IMR-90 (cell line): ENCODE measurements around the gene RALGAPB. TPM values are rescaled to one million over a fixed set of nuclear protein-coding genes. Genes with fewer than 3 reads are reported as not detected.

Experiments
- ATAC-seq: fragments of 200-7000 bp; cut with Tn5 transposase; 2 replicates; pipeline ENCODE4 v1.9.1; 2020; ENCODE audit warnings: low read depth, mild to moderate bottlenecking, moderate library complexity
- BruUV-seq: library from RNA; stranded (reverse); fragments of 400-500 nt; replicated peaks from 2 replicates; lab custom pipeline; 2021; lab: Mats Ljungman, UMichigan
- CTCF ChIA-PET: fragments of 300-600 bp; formaldehyde crosslinking; extraction: SDS; loops from one replicate; lab custom pipeline; 2021; ENCODE audit warnings: antibody characterized with exemption; lab: Yijun Ruan, JAX
- POLR2A ChIA-PET: fragments of 300-600 bp; sonication (Branson Sonifier 250); formaldehyde crosslinking; loops from one replicate; lab custom pipeline; 2022; ENCODE audit warnings: antibody characterized with exemption; ENCODE audit not compliant: unreplicated experiment; lab: Charles Lee
- DNase-seq: peaks from one replicate; pipeline ENCODE4 v3.0.0; 2013
- H2AFZ ChIP-seq: replicated peaks from 2 replicates; pipeline ENCODE3; 2013; ENCODE audit warnings: low read length, mild to moderate bottlenecking; ENCODE audit not compliant: poor library complexity
- H2AK5ac ChIP-seq: 2 replicates; pipeline ENCODE4 v1.6.1; 2013; ENCODE audit warnings: low read depth, low read length, inconsistent platforms
- H2AK9ac ChIP-seq: replicated peaks from 2 replicates; pipeline ENCODE3; 2013; ENCODE audit warnings: mild to moderate bottlenecking, low read depth, low read length, moderate library complexity; ENCODE audit not compliant: poor library complexity
- H2BK120ac ChIP-seq: 2 replicates; pipeline ENCODE4 v1.6.1; 2013; ENCODE audit warnings: low read depth, low read length, inconsistent platforms
- H2BK15ac ChIP-seq: 3 replicates; pipeline ENCODE4 v1.6.1; 2013; ENCODE audit warnings: low read depth, low read length, inconsistent platforms
- H2BK20ac ChIP-seq: 2 replicates; pipeline ENCODE4 v1.6.1; 2013; ENCODE audit warnings: low read depth, mild to moderate bottlenecking, inconsistent platforms, low read length, moderate library complexity
- H2BK5ac ChIP-seq: 2 replicates; pipeline ENCODE4 v1.6.1; 2013; ENCODE audit warnings: mild to moderate bottlenecking, low read depth, low read length, inconsistent platforms; ENCODE audit not compliant: poor library complexity, severe bottlenecking
- H3K14ac ChIP-seq: replicated peaks from 2 replicates; pipeline ENCODE4 v1.6.1; 2013; ENCODE audit warnings: low read depth, low read length, inconsistent platforms
- H3K18ac ChIP-seq: 2 replicates; pipeline ENCODE4 v1.6.1; 2013; ENCODE audit warnings: low read depth, low read length, control low read depth
- H3K23ac ChIP-seq: 2 replicates; pipeline ENCODE4 v1.6.1; 2013; ENCODE audit warnings: low read depth, low read length, inconsistent platforms
- H3K27ac ChIP-seq: 2 replicates; pipeline ENCODE4 v1.5.1; 2013; ENCODE audit warnings: mild to moderate bottlenecking, control low read depth, low read length; ENCODE audit not compliant: insufficient read depth
- H3K27me3 ChIP-seq: 2 replicates; pipeline ENCODE4 v1.6.1; 2013; ENCODE audit warnings: low read length; ENCODE audit not compliant: control insufficient read depth, insufficient read depth
- H3K36me3 ChIP-seq: 2 replicates; pipeline ENCODE4 v1.6.1; 2013; ENCODE audit warnings: low read length, mixed read lengths; ENCODE audit not compliant: control insufficient read depth, insufficient read depth
- H3K4ac ChIP-seq: 2 replicates; pipeline ENCODE4 v1.6.1; 2013; ENCODE audit warnings: low read depth, low read length, inconsistent platforms
- H3K4me1 ChIP-seq: 2 replicates; pipeline ENCODE4 v1.6.1; 2013; ENCODE audit warnings: low read length, mixed read lengths; ENCODE audit not compliant: control insufficient read depth, insufficient read depth
- H3K4me2 ChIP-seq: 2 replicates; pipeline ENCODE4 v1.6.1; 2013; ENCODE audit warnings: low read depth, mild to moderate bottlenecking, control low read depth, low read length, moderate library complexity
- H3K4me3 ChIP-seq: 2 replicates; pipeline ENCODE4 v1.5.1; 2013; ENCODE audit warnings: low read depth, mild to moderate bottlenecking, control low read depth, low read length, moderate library complexity; ENCODE audit not compliant: insufficient read depth
- H3K56ac ChIP-seq: 2 replicates; pipeline ENCODE4 v1.6.1; 2013; ENCODE audit warnings: low read length, inconsistent platforms; ENCODE audit not compliant: insufficient read depth; ENCODE audit errors: extremely low read depth
- H3K79me1 ChIP-seq, 2 experiments: 2 replicates each; pipeline ENCODE4 v1.6.1; 2013; ENCODE audit warnings: low read length in 2 of 2, inconsistent platforms in 1 of 2, low read depth in 1 of 2
- H3K9ac ChIP-seq: 2 replicates; pipeline ENCODE4 v1.6.1; 2013; ENCODE audit warnings: low read depth, low read length, control low read depth
- H3K9me1 ChIP-seq: 2 replicates; pipeline ENCODE4 v1.6.1; 2013; ENCODE audit warnings: low read length, inconsistent platforms; ENCODE audit not compliant: insufficient read depth
- H3K9me3 ChIP-seq: 2 replicates; pipeline ENCODE4 v1.6.1; 2013; ENCODE audit warnings: low read length; ENCODE audit not compliant: control insufficient read depth, insufficient read depth
- H4K20me1 ChIP-seq: 2 replicates; pipeline ENCODE4 v1.6.1; 2013; ENCODE audit warnings: low read length, inconsistent platforms; ENCODE audit not compliant: insufficient read depth
- H4K5ac ChIP-seq: 2 replicates; pipeline ENCODE4 v1.6.1; 2013; ENCODE audit warnings: mild to moderate bottlenecking, low read depth, low read length, control low read depth
- H4K8ac ChIP-seq, 2 experiments: 2 replicates each; pipeline ENCODE4 v1.6.1; 2013; ENCODE audit warnings: low read depth in 2 of 2, low read length in 2 of 2, control low read depth in 1 of 2, inconsistent platforms in 1 of 2
- H4K91ac ChIP-seq: 2 replicates; pipeline ENCODE4 v1.6.1; 2013; ENCODE audit warnings: low read depth, low read length, inconsistent platforms; ENCODE audit not compliant: insufficient read depth
- CHD1 ChIP-seq: IDR thresholded peaks from 2 replicates; pipeline ENCODE4 v1.6.1; 2012; ENCODE audit warnings: low read depth, low read length, improper control_type of control experiment
- MAZ ChIP-seq: IDR thresholded peaks from 2 replicates; pipeline ENCODE4 v1.6.1; 2012; ENCODE audit warnings: low read depth, mild to moderate bottlenecking, low read length, improper control_type of control experiment, moderate library complexity, borderline replicate concordance
- MXI1 ChIP-seq: IDR thresholded peaks from 2 replicates; pipeline ENCODE4 v1.6.1; 2012; ENCODE audit warnings: low read depth, mild to moderate bottlenecking, low read length, moderate library complexity, borderline replicate concordance
- NFE2L2 ChIP-seq: fragments of 150-350 bp; IDR thresholded peaks from 2 replicates; pipeline ENCODE4 v1.6.1; 2016; ENCODE audit warnings: low read depth, mild to moderate bottlenecking, low read length
- RAD21 ChIP-seq: IDR thresholded peaks from 2 replicates; pipeline ENCODE4 v1.6.1; 2012; ENCODE audit warnings: low read length, improper control_type of control experiment
- WGBS, 2 experiments: methylation state at CpG; one replicate each; pipeline versions ENCODE4 v1.1.5 to v1.1.7; 2013; ENCODE audit warnings: missing lambda C conversion rate in 2 of 2; ENCODE audit not compliant: insufficient read length in 1 of 2; ENCODE audit errors: extremely low coverage in 2 of 2; 5-methylcytosine and 5-hydroxymethylcytosine counted together
- dilution Hi-C: fragments of 300-500 bp; cut with HindIII; formaldehyde crosslinking; loops from one replicate; pipeline ENCODE4 v1.14.3; 2018; ENCODE audit warnings: low sequenced_read_pairs; ENCODE audit not compliant: unreplicated experiment
- in situ Hi-C: fragments of 300-500 bp; cut with MboI; formaldehyde crosslinking; loops from 3 replicates; pipeline ENCODE4 v1.14.3; 2019; ENCODE audit warnings: low sequenced_read_pairs, inconsistent platforms, mixed read lengths
- intact Hi-C: fragments of 100-400 bp; cut with micrococcal nuclease; formaldehyde crosslinking; loops from 2 replicates; pipeline ENCODE4 v1.10.0; 2022
- polyA plus RNA-seq, 3 experiments: library from polyadenylated mRNA; depleted of rRNA; stranded (reverse); fragments of >200 nt; gene quantifications; 2 replicates each; pipeline ENCODE4 v1.2.3, GENCODE V29; 2012; ENCODE audit warnings: low replicate concordance in 1 of 3
- total RNA-seq: library from RNA; depleted of rRNA; stranded (reverse); fragments of >200 nt; gene quantifications from 2 replicates; pipeline ENCODE4 v1.2.3, GENCODE V29; 2012
- TF ChIP-seq, protein P1 (sequence below): fragments of 150-350 bp; IDR thresholded peaks from 2 replicates; pipeline ENCODE4 v1.6.1; 2017; ENCODE audit warnings: mild to moderate bottlenecking, antibody characterized with exemption, low read length, low read depth

RALGAPB gene
- total and polyA plus RNA-seq, 2 of the 4 experiments (the other 2 are of a cell fraction) = 12.7 to 30.3 TPM

DNA sequence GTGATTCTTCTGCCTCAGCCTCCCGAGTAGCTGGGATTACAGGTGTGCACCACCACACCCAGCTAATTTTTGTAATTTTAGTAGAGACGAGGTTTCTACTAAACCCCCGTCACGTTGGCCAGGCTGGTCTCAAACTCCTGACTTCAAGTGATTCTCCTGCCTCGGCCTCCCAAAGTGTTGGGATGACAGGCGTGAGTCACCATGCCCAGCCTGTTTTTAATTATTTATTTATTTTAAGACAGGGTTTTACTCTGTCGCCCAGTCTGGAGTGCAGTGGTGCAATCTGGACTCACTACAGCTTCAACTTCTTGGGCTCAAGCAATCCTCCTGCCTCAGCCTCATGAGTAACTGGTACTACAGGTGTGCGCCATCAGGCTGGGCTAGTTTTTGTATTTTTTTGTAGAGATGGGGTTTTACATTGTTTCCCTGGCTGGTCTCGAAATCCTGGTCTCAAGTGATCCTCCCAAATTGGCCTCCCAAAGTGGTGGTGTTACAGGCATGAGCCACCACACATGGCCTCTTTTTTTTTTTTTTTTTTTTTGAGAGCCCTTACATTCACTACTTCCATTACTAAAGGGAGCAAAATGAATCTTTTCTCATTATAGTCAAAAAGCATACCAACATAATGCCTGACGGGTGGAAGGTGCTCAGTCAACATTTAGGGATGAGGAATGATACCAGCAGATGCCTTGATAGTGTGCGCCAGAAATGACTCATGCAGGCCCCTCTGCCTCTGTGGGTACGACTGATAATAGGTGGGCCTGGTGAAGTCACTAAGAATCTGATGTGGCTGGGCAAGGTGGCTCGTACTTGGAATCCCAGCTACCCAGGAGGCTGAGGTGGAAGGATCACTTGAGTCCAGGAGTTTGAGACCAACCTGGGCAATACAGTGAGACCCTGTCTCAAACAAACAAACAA, 17.8 kb upstream of the RALGAPB start (continued):
- TF ChIP-seq, protein P1, sequence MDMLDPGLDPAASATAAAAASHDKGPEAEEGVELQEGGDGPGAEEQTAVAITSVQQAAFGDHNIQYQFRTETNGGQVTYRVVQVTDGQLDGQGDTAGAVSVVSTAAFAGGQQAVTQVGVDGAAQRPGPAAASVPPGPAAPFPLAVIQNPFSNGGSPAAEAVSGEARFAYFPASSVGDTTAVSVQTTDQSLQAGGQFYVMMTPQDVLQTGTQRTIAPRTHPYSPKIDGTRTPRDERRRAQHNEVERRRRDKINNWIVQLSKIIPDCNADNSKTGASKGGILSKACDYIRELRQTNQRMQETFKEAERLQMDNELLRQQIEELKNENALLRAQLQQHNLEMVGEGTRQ = no peak
- TF ChIP-seq RAD21 = no peak

DNA sequence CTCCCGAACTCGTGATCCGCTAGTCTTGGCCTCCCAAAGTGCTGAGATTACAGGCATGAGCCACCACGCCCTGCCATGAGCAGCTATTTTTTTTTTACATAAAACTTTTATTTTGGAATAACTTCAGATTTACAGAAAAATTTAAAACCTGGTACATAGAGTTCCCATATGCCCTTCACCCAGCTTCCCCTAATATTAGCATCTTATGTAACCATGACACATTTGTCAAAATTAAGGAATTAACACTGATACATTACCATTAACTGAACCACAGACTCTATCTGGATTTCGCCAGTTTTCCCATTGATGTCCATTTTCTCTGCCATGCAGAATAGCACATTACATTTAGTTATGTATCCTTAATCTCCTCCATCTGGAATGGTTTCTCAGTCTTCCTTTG, 14.3 kb upstream of the RALGAPB start:
- H2AFZ ChIP-seq = no peak overlapping the region
- H4K5ac ChIP-seq = no peak overlapping the region
- H2BK20ac ChIP-seq = no peak overlapping the region
- no peak overlapping the region for H3K23ac ChIP-seq
- CTCF ChIA-PET = no interaction called here
- no peak for ATAC-seq
- intact Hi-C loops (no loop called here), in situ Hi-C loops (loop anchor here (25.0 kb wide), 1 partner anchor 279 kb away; the partner anchor contains the start of gene ACTR5), dilution Hi-C loops (no loop called here)
- POLR2A ChIA-PET = no interaction called here
- no peak overlapping the region for H3K4me2 ChIP-seq
- H2BK15ac ChIP-seq = no peak overlapping the region
- DNase-seq = no peak
- H2AK9ac ChIP-seq = no peak overlapping the region
- H3K4me1 ChIP-seq = no peaks in the 10 kb centered on the region
- H3K27me3 ChIP-seq = no peaks in the 10 kb centered on the region; the same call in 1 of the 2 replicates
- H3K79me1 ChIP-seq = no peaks in the 10 kb centered on the region
- no peak for TF ChIP-seq MAZ
- no peak for TF ChIP-seq MXI1
- no peak for TF ChIP-seq NFE2L2
- TF ChIP-seq CHD1 = no peak
- WGBS, 2 experiments = 93% methylated on average over 3 of the region's 5 CpGs; no CpG with 5 or more reads in 1 of the 2 experiments
- no peak overlapping the region for H3K18ac ChIP-seq
- no TSS peak for BruUV-seq
- no peak overlapping the region for H4K8ac ChIP-seq
- no peak overlapping the region for H2AK5ac ChIP-seq
- no peak overlapping the region for H3K14ac ChIP-seq
- no peak overlapping the region for H4K91ac ChIP-seq
- no peaks in the 10 kb centered on the region for H3K9me3 ChIP-seq
- no peak overlapping the region for H3K4me3 ChIP-seq
- H3K9ac ChIP-seq = no peak overlapping the region
- H2BK5ac ChIP-seq = no peak overlapping the region
- H3K36me3 ChIP-seq = no peaks in the 10 kb centered on the region
- H4K20me1 ChIP-seq = no peaks in the 10 kb centered on the region
- H2BK120ac ChIP-seq = no peak overlapping the region
- peaks cover under 1% of the 10 kb centered on the region; the same call in 1 of the 2 replicates for H3K9me1 ChIP-seq
- no peak overlapping the region for H3K4ac ChIP-seq
- no peak overlapping the region for H3K56ac ChIP-seq
- no peak overlapping the region for H3K27ac ChIP-seq
